ENCODE measurements around the gene UTP4.
A peak's percentile ranks its signal among the peaks of the same experiment; 100 is the strongest.

Gene UTP4

DNA sequence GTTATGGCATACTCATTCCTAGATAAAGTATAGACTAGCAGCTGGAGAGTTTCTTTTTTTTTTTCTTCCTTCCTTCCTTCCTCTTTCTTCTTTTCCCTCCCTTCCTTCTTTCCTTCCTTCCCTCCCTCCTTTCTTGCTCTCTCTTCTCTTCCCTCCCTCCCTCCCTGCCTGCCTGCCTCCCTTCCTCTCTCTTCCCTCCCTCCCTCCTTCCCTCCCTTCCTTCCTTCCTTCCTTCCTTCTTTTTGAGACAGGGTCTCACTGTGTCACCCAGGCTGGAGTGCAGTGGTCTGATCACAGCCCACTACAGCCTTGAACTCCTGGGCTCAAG lies 47.5 kb downstream of the UTP4 start:
- Histone ChIP-seq H3K27ac (ENCODE audit: low read length) (peak overlapping the region; percentile 31), H3K4me3 (ENCODE audit: low read length in 2 of 2) (no peak overlapping the region), H3K27me3 (ENCODE audit: control insufficient read depth in 1 of 2, insufficient read depth in 2 of 2, low read length in 2 of 2) (no peaks in the 10 kb centered on the region), H3K9ac (ENCODE audit: low read length in 2 of 2) (no peak overlapping the region), H3K9me3 (ENCODE audit: control insufficient read depth in 2 of 2, low read length in 2 of 2) (no peaks in the 10 kb centered on the region), H3K36me3 (ENCODE audit: control insufficient read depth in 2 of 2, insufficient read depth in 2 of 2, low read length in 2 of 2) (no peaks in the 10 kb centered on the region), H3K4me1 (ENCODE audit: control insufficient read depth, insufficient read depth, low read length) (peaks cover 8% of the 10 kb centered on the region)

- no peak overlapping the region for H3K27ac ChIP-seq (ENCODE audit: low read length)
- H3K4me1 ChIP-seq (ENCODE audit: control insufficient read depth, insufficient read depth, low read length), result peaks cover 11% of the 10 kb centered on the region
Measured at GRCh38 chr16:69182730-69183416, 50.4 kb downstream of the UTP4 start.

GRCh38 chr16:69186642-69187445 lies 54.4 kb downstream of the UTP4 start, which contains the start of gene SNTB2:
SNTB2 (plus strand) TSS chr16:69187164; CDS start chr16:69187167, 3 bp downstream.
- H3K4me1 ChIP-seq (ENCODE audit: control insufficient read depth, insufficient read depth, low read length), result peaks cover 18% of the 10 kb centered on the region
- no peaks in the 10 kb centered on the region for H3K27me3 ChIP-seq (ENCODE audit: control insufficient read depth in 1 of 2, insufficient read depth in 2 of 2, low read length in 2 of 2)
- peak within 1 kb of the TSS; percentile 49 for H3K27ac ChIP-seq (ENCODE audit: low read length)
- H3K36me3 ChIP-seq (ENCODE audit: control insufficient read depth in 2 of 2, insufficient read depth in 2 of 2, low read length in 2 of 2), result no peaks in the 10 kb centered on the region
- no peaks in the 10 kb centered on the region for H3K9me3 ChIP-seq (ENCODE audit: control insufficient read depth in 2 of 2, low read length in 2 of 2)
- peak within 1 kb of the TSS; percentile 69 to 77 for H3K9ac ChIP-seq (ENCODE audit: low read length in 2 of 2)
- H3K4me3 ChIP-seq (ENCODE audit: low read length in 2 of 2), result peak within 1 kb of the TSS; percentile 82 to 91

More at GRCh38 chr16:69182730-69183416, 50.4 kb downstream of the UTP4 start:
- H3K36me3 ChIP-seq (ENCODE audit: control insufficient read depth in 2 of 2, insufficient read depth in 2 of 2, low read length in 2 of 2), result no peaks in the 10 kb centered on the region
- H3K27me3 ChIP-seq (ENCODE audit: control insufficient read depth in 1 of 2, insufficient read depth in 2 of 2, low read length in 2 of 2), result no peaks in the 10 kb centered on the region
- H3K9ac ChIP-seq (ENCODE audit: low read length in 2 of 2), result no peak overlapping the region
- H3K4me3 ChIP-seq (ENCODE audit: low read length in 2 of 2), result no peak overlapping the region
- no peaks in the 10 kb centered on the region for H3K9me3 ChIP-seq (ENCODE audit: control insufficient read depth in 2 of 2, low read length in 2 of 2)

GRCh38 chr16:69187446-69188235 lies 55.2 kb downstream of the UTP4 start:
- no peaks in the 10 kb centered on the region for H3K9me3 ChIP-seq (ENCODE audit: control insufficient read depth in 2 of 2, low read length in 2 of 2)
- peaks cover 21% of the 10 kb centered on the region for H3K4me1 ChIP-seq (ENCODE audit: control insufficient read depth, insufficient read depth, low read length)
- no peaks in the 10 kb centered on the region for H3K36me3 ChIP-seq (ENCODE audit: control insufficient read depth in 2 of 2, insufficient read depth in 2 of 2, low read length in 2 of 2)
- peak overlapping the region; percentile 82 to 88 for H3K4me3 ChIP-seq (ENCODE audit: low read length in 2 of 2)
- H3K27me3 ChIP-seq (ENCODE audit: control insufficient read depth in 1 of 2, insufficient read depth in 2 of 2, low read length in 2 of 2), result no peaks in the 10 kb centered on the region
- H3K9ac ChIP-seq (ENCODE audit: low read length in 2 of 2), result peak overlapping the region; percentile 64 to 77
- H3K27ac ChIP-seq (ENCODE audit: low read length), result peak overlapping the region; percentile 37

DNA sequence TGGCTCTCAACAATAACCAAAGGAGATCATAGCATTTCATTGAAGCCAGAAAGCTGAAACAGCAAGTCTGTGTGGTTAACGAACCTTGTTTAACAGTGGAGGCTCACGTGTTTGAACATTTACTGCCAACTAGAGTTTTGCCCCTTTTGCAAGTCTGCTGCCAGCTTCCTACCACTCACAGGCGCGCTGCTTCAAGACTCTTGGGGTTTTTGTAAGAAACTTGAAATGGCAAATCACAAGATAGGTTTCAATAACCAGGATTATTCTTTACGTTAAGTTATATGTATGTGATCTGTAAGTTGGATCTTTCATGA lies 55.7 kb downstream of the UTP4 start:
- no peaks in the 10 kb centered on the region for H3K27me3 ChIP-seq (ENCODE audit: control insufficient read depth in 1 of 2, insufficient read depth in 2 of 2, low read length in 2 of 2)
- H3K36me3 ChIP-seq (ENCODE audit: control insufficient read depth in 2 of 2, insufficient read depth in 2 of 2, low read length in 2 of 2), result no peaks in the 10 kb centered on the region
- H3K27ac ChIP-seq (ENCODE audit: low read length), result peak overlapping the region; percentile 37
- H3K4me1 ChIP-seq (ENCODE audit: control insufficient read depth, insufficient read depth, low read length), result peaks cover 21% of the 10 kb centered on the region
- H3K4me3 ChIP-seq (ENCODE audit: low read length in 2 of 2), result peak overlapping the region; percentile 82 to 88
- H3K9ac ChIP-seq (ENCODE audit: low read length in 2 of 2), result peak overlapping the region; percentile 64 to 77
- no peaks in the 10 kb centered on the region for H3K9me3 ChIP-seq (ENCODE audit: control insufficient read depth in 2 of 2, low read length in 2 of 2)

DNA sequence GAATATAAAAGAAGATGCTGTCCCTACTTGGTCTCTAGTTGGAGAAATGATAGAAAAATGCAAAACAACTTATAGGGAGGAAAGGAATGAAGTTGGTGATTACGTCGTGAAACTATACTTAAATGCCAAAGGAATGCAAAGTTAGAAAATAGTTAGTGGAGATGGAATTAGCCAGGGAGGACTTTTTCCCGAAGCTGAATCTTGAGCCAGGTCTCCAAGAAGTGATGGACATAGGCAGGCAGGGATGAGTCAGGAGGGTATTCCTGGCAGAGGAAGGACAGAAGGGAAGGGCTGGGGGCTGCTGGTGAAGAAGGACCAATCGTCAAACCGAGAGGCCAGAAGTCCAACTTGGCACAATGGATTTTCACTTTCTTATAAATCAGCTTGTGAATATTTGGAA lies 56.3 kb downstream of the UTP4 start:
- Histone ChIP-seq H3K4me1 (ENCODE audit: control insufficient read depth, insufficient read depth, low read length) (peaks cover 23% of the 10 kb centered on the region), H3K4me3 (ENCODE audit: low read length in 2 of 2) (peak overlapping the region; percentile 82 to 88), H3K36me3 (ENCODE audit: control insufficient read depth in 2 of 2, insufficient read depth in 2 of 2, low read length in 2 of 2) (no peaks in the 10 kb centered on the region), H3K9ac (ENCODE audit: low read length in 2 of 2) (peak overlapping the region; percentile 64 to 77), H3K9me3 (ENCODE audit: control insufficient read depth in 2 of 2, low read length in 2 of 2) (no peaks in the 10 kb centered on the region), H3K27ac (ENCODE audit: low read length) (no peak overlapping the region), H3K27me3 (ENCODE audit: control insufficient read depth in 1 of 2, insufficient read depth in 2 of 2, low read length in 2 of 2) (no peaks in the 10 kb centered on the region)

- no peaks in the 10 kb centered on the region for H3K27me3 ChIP-seq (ENCODE audit: control insufficient read depth in 1 of 2, insufficient read depth in 2 of 2, low read length in 2 of 2)
- H3K4me1 ChIP-seq (ENCODE audit: control insufficient read depth, insufficient read depth, low read length), result peaks cover 31% of the 10 kb centered on the region
- H3K4me3 ChIP-seq (ENCODE audit: low read length in 2 of 2), result no peak overlapping the region
- H3K9ac ChIP-seq (ENCODE audit: low read length in 2 of 2), result peak overlapping the region in 1 of 2 donors; percentile 13
- H3K36me3 ChIP-seq (ENCODE audit: control insufficient read depth in 2 of 2, insufficient read depth in 2 of 2, low read length in 2 of 2), result no peaks in the 10 kb centered on the region
- H3K9me3 ChIP-seq (ENCODE audit: control insufficient read depth in 2 of 2, low read length in 2 of 2), result no peaks in the 10 kb centered on the region
- H3K27ac ChIP-seq (ENCODE audit: low read length), result no peak overlapping the region
Measured at GRCh38 chr16:69190046-69190588, 57.7 kb downstream of the UTP4 start.

DNA sequence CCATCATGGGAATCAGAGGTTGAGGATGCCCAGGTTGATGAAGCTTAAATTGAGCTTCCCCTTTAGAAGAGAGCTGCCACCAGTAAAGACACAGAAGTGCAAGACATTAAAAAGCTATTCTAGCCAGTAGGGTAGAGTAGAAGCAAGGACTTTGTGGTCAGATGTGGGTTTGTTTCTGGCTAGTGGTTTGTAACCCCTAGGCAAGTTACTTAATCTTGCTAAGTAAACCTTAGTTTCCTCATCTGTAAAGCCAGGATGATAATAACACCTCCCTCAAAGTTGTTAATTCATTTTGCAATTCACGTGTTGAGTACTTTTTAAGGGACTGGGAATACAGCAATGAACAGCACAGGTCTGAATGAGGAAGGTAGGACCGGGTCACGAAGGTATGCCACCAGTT lies 58.1 kb downstream of the UTP4 start:
- H3K27ac ChIP-seq (ENCODE audit: low read length), result no peak overlapping the region
- no peaks in the 10 kb centered on the region for H3K27me3 ChIP-seq (ENCODE audit: control insufficient read depth in 1 of 2, insufficient read depth in 2 of 2, low read length in 2 of 2)
- H3K9me3 ChIP-seq (ENCODE audit: control insufficient read depth in 2 of 2, low read length in 2 of 2), result no peaks in the 10 kb centered on the region
- H3K36me3 ChIP-seq (ENCODE audit: control insufficient read depth in 2 of 2, insufficient read depth in 2 of 2, low read length in 2 of 2), result no peaks in the 10 kb centered on the region
- no peak overlapping the region for H3K9ac ChIP-seq (ENCODE audit: low read length in 2 of 2)
- H3K4me3 ChIP-seq (ENCODE audit: low read length in 2 of 2), result no peak overlapping the region
- peaks cover 31% of the 10 kb centered on the region for H3K4me1 ChIP-seq (ENCODE audit: control insufficient read depth, insufficient read depth, low read length)

- Histone ChIP-seq H3K9ac (ENCODE audit: low read length in 2 of 2) (no peak overlapping the region), H3K4me1 (ENCODE audit: control insufficient read depth, insufficient read depth, low read length) (peaks cover 31% of the 10 kb centered on the region), H3K36me3 (ENCODE audit: control insufficient read depth in 2 of 2, insufficient read depth in 2 of 2, low read length in 2 of 2) (no peaks in the 10 kb centered on the region), H3K9me3 (ENCODE audit: control insufficient read depth in 2 of 2, low read length in 2 of 2) (no peaks in the 10 kb centered on the region), H3K27ac (ENCODE audit: low read length) (no peak overlapping the region), H3K4me3 (ENCODE audit: low read length in 2 of 2) (no peak overlapping the region), H3K27me3 (ENCODE audit: control insufficient read depth in 1 of 2, insufficient read depth in 2 of 2, low read length in 2 of 2) (no peaks in the 10 kb centered on the region)
Measured at GRCh38 chr16:69191136-69191535, 58.7 kb downstream of the UTP4 start.

- Histone ChIP-seq H3K4me3 (ENCODE audit: low read length in 2 of 2) (no peak overlapping the region), H3K36me3 (ENCODE audit: control insufficient read depth in 2 of 2, insufficient read depth in 2 of 2, low read length in 2 of 2) (no peaks in the 10 kb centered on the region), H3K9me3 (ENCODE audit: control insufficient read depth in 2 of 2, low read length in 2 of 2) (no peaks in the 10 kb centered on the region), H3K27me3 (ENCODE audit: control insufficient read depth in 1 of 2, insufficient read depth in 2 of 2, low read length in 2 of 2) (no peaks in the 10 kb centered on the region), H3K27ac (ENCODE audit: low read length) (no peak overlapping the region), H3K4me1 (ENCODE audit: control insufficient read depth, insufficient read depth, low read length) (peaks cover 20% of the 10 kb centered on the region), H3K9ac (ENCODE audit: low read length in 2 of 2) (no peak overlapping the region)
Measured at GRCh38 chr16:69193855-69194254, 61.4 kb downstream of the UTP4 start.
